Left ventricle myocardium inferior (tissue), 1 donor: ENCODE measurements around the gene MOSPD2. TPM values are rescaled to one million over a fixed set of nuclear protein-coding genes. Genes with fewer than 3 reads are reported as not detected.

Source experiments
- DNase-seq: peaks from one replicate; pipeline ENCODE4 v3.0.0-alpha.2; 2020
- H3K27ac ChIP-seq: fragments of 200-600 bp; replicated peaks from 2 replicates; pipeline ENCODE4 v1.8.0; 2021
- H3K27me3 ChIP-seq: fragments of 200-600 bp; 2 replicates; pipeline ENCODE4 v1.8.0; 2021; ENCODE audit warnings: low read depth
- H3K36me3 ChIP-seq: fragments of 200-600 bp; 2 replicates; pipeline ENCODE4 v1.8.0; 2021
- H3K4me1 ChIP-seq: fragments of 200-600 bp; 2 replicates; pipeline ENCODE4 v1.8.0; 2021
- H3K4me3 ChIP-seq: fragments of 200-600 bp; 2 replicates; pipeline ENCODE4 v1.8.0; 2021; ENCODE audit warnings: mild to moderate bottlenecking, moderate library complexity
- H3K9me3 ChIP-seq: fragments of 200-600 bp; replicated peaks from 2 replicates; pipeline ENCODE4 v1.8.0; 2021
- CTCF ChIP-seq: fragments of 200-600 bp; IDR thresholded peaks from 2 replicates; pipeline ENCODE4 v1.8.0; 2021; ENCODE audit warnings: antibody characterized with exemption, mild to moderate bottlenecking, borderline replicate concordance
- intact Hi-C: fragments of 100-400 bp; cut with micrococcal nuclease; formaldehyde crosslinking; loops from one replicate; pipeline ENCODE4 v1.11.0; 2022
- total RNA-seq: library from RNA; stranded (reverse); fragmentation: NEBNext Ultra II Directional; extraction: Animal tissue kit (Norgen Biotek cat#: 25700); gene quantifications from one replicate; pipeline ENCODE4 v1.2.1, GENCODE V29; 2021
- donor health status: DM: no; HTN: yes; CAD: no; lungs with severe emphysema.

Gene MOSPD2
- total RNA-seq, 1 donor from 2014 or later: 6.2 TPM

GRCh38 chrX:14886252-14886651 is 13.0 kb downstream of the MOSPD2 start:
- H3K4me3 ChIP-seq: no peak overlapping the region
- no peaks in the 10 kb centered on the region for H3K36me3 ChIP-seq
- H3K9me3 ChIP-seq: no peaks in the 10 kb centered on the region
- intact Hi-C loops: no loop called here
- H3K27me3 ChIP-seq: no peaks in the 10 kb centered on the region
- DNase-seq: no peak
- no peak for TF ChIP-seq CTCF
- no peaks in the 10 kb centered on the region for H3K4me1 ChIP-seq
- no peak overlapping the region for H3K27ac ChIP-seq

- TF ChIP-seq CTCF: no peak
- intact Hi-C loops: no loop called here
- Histone ChIP-seq H3K27ac (no peak overlapping the region), H3K4me3 (no peak overlapping the region), H3K4me1 (peaks cover 5% of the 10 kb centered on the region), H3K9me3 (no peaks in the 10 kb centered on the region), H3K36me3 (no peaks in the 10 kb centered on the region), H3K27me3 (no peaks in the 10 kb centered on the region)
- no peak for DNase-seq
Measured at GRCh38 chrX:14896273-14896672, 23.1 kb downstream of the MOSPD2 start.

- Histone ChIP-seq H3K9me3 (no peaks in the 10 kb centered on the region), H3K27me3 (no peaks in the 10 kb centered on the region), H3K27ac (no peak overlapping the region), H3K4me3 (no peak overlapping the region), H3K36me3 (no peaks in the 10 kb centered on the region), H3K4me1 (peaks cover 5% of the 10 kb centered on the region)
- DNase-seq: no peak
- intact Hi-C loops: no loop called here
- no peak for TF ChIP-seq CTCF
Measured at GRCh38 chrX:14897042-14897441, 23.8 kb downstream of the MOSPD2 start.

GRCh38 chrX:14899607-14900006 is 26.4 kb downstream of the MOSPD2 start:
- no peak overlapping the region for H3K27ac ChIP-seq
- TF ChIP-seq CTCF: no peak
- H3K9me3 ChIP-seq: no peaks in the 10 kb centered on the region
- no peaks in the 10 kb centered on the region for H3K27me3 ChIP-seq
- H3K36me3 ChIP-seq: peaks cover 21% of the 10 kb centered on the region
- no peak for DNase-seq
- H3K4me3 ChIP-seq: no peak overlapping the region
- intact Hi-C loops: no loop called here
- peaks cover 5% of the 10 kb centered on the region for H3K4me1 ChIP-seq

- no peak for TF ChIP-seq CTCF
- intact Hi-C loops: no loop called here
- no peak overlapping the region for H3K4me3 ChIP-seq
- no peak for DNase-seq
- peaks cover 23% of the 10 kb centered on the region for H3K36me3 ChIP-seq
- H3K27me3 ChIP-seq: no peaks in the 10 kb centered on the region
- H3K4me1 ChIP-seq: peaks cover 5% of the 10 kb centered on the region
- no peaks in the 10 kb centered on the region for H3K9me3 ChIP-seq
- H3K27ac ChIP-seq: no peak overlapping the region
Measured at GRCh38 chrX:14902537-14902936, 29.3 kb downstream of the MOSPD2 start.

GRCh38 chrX:14903891-14904290 is 30.7 kb downstream of the MOSPD2 start:
- no peaks in the 10 kb centered on the region for H3K27me3 ChIP-seq
- no peak for DNase-seq
- H3K36me3 ChIP-seq: peaks cover 23% of the 10 kb centered on the region
- no peaks in the 10 kb centered on the region for H3K9me3 ChIP-seq
- peaks cover 5% of the 10 kb centered on the region for H3K4me1 ChIP-seq
- H3K4me3 ChIP-seq: no peak overlapping the region
- no peak overlapping the region for H3K27ac ChIP-seq
- intact Hi-C loops: no loop called here
- no peak for TF ChIP-seq CTCF
